WTC11 (cell line): ENCODE data around the gene SPDEF. TPM values are rescaled to one million over a fixed set of nuclear protein-coding genes. Genes with fewer than 3 reads are reported as not detected.
A peak's percentile ranks its signal among the peaks of the same experiment; 100 is the strongest.

Experiments
- ATAC-seq: fragments of 200-7000 bp; cut with Tn5 transposase; 2 replicates; pipeline ENCODE4 v1.10.0; 2021; ENCODE audit warnings: mild to moderate bottlenecking, moderate library complexity
- CTCF ChIA-PET: fragments of 300-600 bp; sonication (Branson Sonifier 250); formaldehyde crosslinking; loops from one replicate; lab custom pipeline; 2021; ENCODE audit warnings: antibody characterized with exemption; lab: Charles Lee
- POLR2A ChIA-PET: fragments of 350-600 bp; sonication (Branson Sonifier 250); formaldehyde crosslinking; loops from one replicate; lab custom pipeline; 2021; ENCODE audit warnings: antibody characterized with exemption; lab: Charles Lee
- DNase-seq: peaks from one replicate; pipeline ENCODE4 v3.0.0; 2021; ENCODE audit warnings: low spot score
- H3K27ac Mint-ChIP-seq: 2 replicates; pipeline ENCODE4 v1.8.0; 2021; ENCODE audit warnings: mixed read lengths
- H3K27me3 Mint-ChIP-seq: 2 replicates; pipeline ENCODE4 v1.8.0; 2021; ENCODE audit warnings: low read depth, mild to moderate bottlenecking, moderate library complexity, mixed read lengths
- H3K36me3 Mint-ChIP-seq: 2 replicates; pipeline ENCODE4 v1.8.0; 2021; ENCODE audit warnings: mixed read lengths
- H3K4me1 Mint-ChIP-seq: 2 replicates; pipeline ENCODE4 v1.8.0; 2022; ENCODE audit warnings: mixed read lengths
- H3K4me3 Mint-ChIP-seq: 2 replicates; pipeline ENCODE4 v1.8.0; 2021; ENCODE audit warnings: mild to moderate bottlenecking, moderate library complexity, mixed read lengths
- H3K9me3 Mint-ChIP-seq: 2 replicates; pipeline ENCODE4 v1.8.0; 2021; ENCODE audit warnings: mixed read lengths
- CBFB ChIP-seq: sonication (generic); formaldehyde crosslinking; IDR thresholded peaks from 2 replicates; pipeline ENCODE4 v1.8.1; 2022; ENCODE audit warnings: mild to moderate bottlenecking, low read depth, missing genetic modification reagents
- ELF4 ChIP-seq: sonication (generic); formaldehyde crosslinking; IDR thresholded peaks from 2 replicates; pipeline ENCODE4 v1.8.1; 2022; ENCODE audit warnings: low read depth, mild to moderate bottlenecking, moderate library complexity, missing genetic modification reagents
- FOXJ3 ChIP-seq: sonication (generic); formaldehyde crosslinking; IDR thresholded peaks from 2 replicates; pipeline ENCODE4 v1.9.0; 2021; ENCODE audit warnings: missing genetic modification reagents, mild to moderate bottlenecking, borderline replicate concordance
- FOXP1 ChIP-seq: sonication (generic); formaldehyde crosslinking; IDR thresholded peaks from 2 replicates; pipeline ENCODE4 v1.8.0; 2022; ENCODE audit warnings: missing genetic modification reagents, mild to moderate bottlenecking, moderate library complexity, borderline replicate concordance
- GTF2I ChIP-seq: fragments of 250-450 bp; sonication (Bioruptor Pico); conservative IDR thresholded peaks from 2 replicates; pipeline ENCODE4 v1.4.0; 2021; ENCODE audit warnings: mild to moderate bottlenecking
- JAZF1 ChIP-seq: fragments of 250-450 bp; sonication (Bioruptor Pico); IDR thresholded peaks from 2 replicates; pipeline ENCODE4 v1.9.0; 2021; ENCODE audit warnings: moderate library complexity, mild to moderate bottlenecking, inconsistent platforms
- NFATC4 ChIP-seq: fragments of 250-450 bp; sonication (Bioruptor Pico); IDR thresholded peaks from 2 replicates; pipeline ENCODE4 v1.9.0; 2021; ENCODE audit warnings: mild to moderate bottlenecking
- NFE2L1 ChIP-seq: sonication (generic); formaldehyde crosslinking; IDR thresholded peaks from 2 replicates; pipeline ENCODE4 v1.8.1; 2023; ENCODE audit warnings: missing genetic modification reagents
- NFYB ChIP-seq: sonication (generic); formaldehyde crosslinking; conservative IDR thresholded peaks from 2 replicates; pipeline ENCODE4 v1.8.0; 2022; ENCODE audit warnings: low read depth, missing genetic modification reagents
- NR1H2 ChIP-seq: sonication (generic); formaldehyde crosslinking; IDR thresholded peaks from 2 replicates; pipeline ENCODE4 v1.9.0; 2021; ENCODE audit warnings: mild to moderate bottlenecking, moderate library complexity, missing genetic modification reagents
- SMAD4 ChIP-seq: sonication (generic); formaldehyde crosslinking; IDR thresholded peaks from 2 replicates; pipeline ENCODE4 v1.8.0; 2022; ENCODE audit warnings: mild to moderate bottlenecking, missing genetic modification reagents
- SP1 ChIP-seq: sonication (generic); formaldehyde crosslinking; conservative IDR thresholded peaks from 2 replicates; pipeline ENCODE4 v1.8.1; 2022; ENCODE audit warnings: missing genetic modification reagents
- TCF7 ChIP-seq: sonication (generic); formaldehyde crosslinking; IDR thresholded peaks from 2 replicates; pipeline ENCODE4 v1.8.0; 2022; ENCODE audit warnings: mild to moderate bottlenecking, low read depth, missing genetic modification reagents, moderate library complexity
- TEAD1 ChIP-seq: sonication (generic); formaldehyde crosslinking; IDR thresholded peaks from 2 replicates; pipeline ENCODE4 v1.8.0; 2022; ENCODE audit warnings: mild to moderate bottlenecking, missing genetic modification reagents
- ZNF232 ChIP-seq: sonication (generic); formaldehyde crosslinking; IDR thresholded peaks from 2 replicates; pipeline ENCODE4 v1.8.0; 2022; ENCODE audit warnings: mild to moderate bottlenecking, missing genetic modification reagents
- ZNF671 ChIP-seq: fragments of 250-450 bp; sonication (Bioruptor Pico); IDR thresholded peaks from 2 replicates; pipeline ENCODE4 v1.8.0; 2021; ENCODE audit warnings: mild to moderate bottlenecking
- total RNA-seq: library from RNA; stranded (reverse); gene quantifications from 3 replicates; pipeline ENCODE4 v1.2.3, GENCODE V29; 2021
- TF ChIP-seq, protein P1 (sequence below): sonication (generic); formaldehyde crosslinking; IDR thresholded peaks from 2 replicates; pipeline ENCODE4 v1.8.0; 2022; ENCODE audit warnings: mild to moderate bottlenecking, missing genetic modification reagents
- TF ChIP-seq, protein P2 (sequence below): sonication (generic); formaldehyde crosslinking; conservative IDR thresholded peaks from 2 replicates; pipeline ENCODE4 v1.8.1; 2022; ENCODE audit warnings: mild to moderate bottlenecking, missing genetic modification reagents
- TF ChIP-seq, protein P3 (sequence below): fragments of 250-450 bp; sonication (Bioruptor Pico); conservative IDR thresholded peaks from 2 replicates; pipeline ENCODE4 v1.9.0; 2021; ENCODE audit warnings: mild to moderate bottlenecking
- TF ChIP-seq, protein P4 (sequence below): sonication (generic); formaldehyde crosslinking; IDR thresholded peaks from 2 replicates; pipeline ENCODE4 v1.8.0; 2022; ENCODE audit warnings: missing genetic modification reagents
- TF ChIP-seq, protein P5 (sequence below): sonication (generic); formaldehyde crosslinking; IDR thresholded peaks from 2 replicates; pipeline ENCODE4 v1.8.1; 2023; ENCODE audit warnings: mild to moderate bottlenecking, missing genetic modification reagents, moderate library complexity
- TF ChIP-seq, protein P6 (sequence below): fragments of 250-450 bp; sonication (Bioruptor Pico); IDR thresholded peaks from 2 replicates; pipeline ENCODE4 v1.9.0; 2021; ENCODE audit warnings: mild to moderate bottlenecking
- TF ChIP-seq, protein P7 (sequence below): fragments of 250-450 bp; sonication (Bioruptor Pico); IDR thresholded peaks from 2 replicates; pipeline ENCODE4 v1.9.0; 2021; ENCODE audit warnings: moderate library complexity, mild to moderate bottlenecking, inconsistent platforms, borderline replicate concordance
- TF ChIP-seq, protein P8 (sequence below): sonication (generic); formaldehyde crosslinking; IDR thresholded peaks from 2 replicates; pipeline ENCODE4 v1.8.0; 2022; ENCODE audit warnings: mild to moderate bottlenecking, missing genetic modification reagents

The SPDEF gene
- total RNA-seq, 1 experiment from 2014 or later, result 0.72 TPM

DNA sequence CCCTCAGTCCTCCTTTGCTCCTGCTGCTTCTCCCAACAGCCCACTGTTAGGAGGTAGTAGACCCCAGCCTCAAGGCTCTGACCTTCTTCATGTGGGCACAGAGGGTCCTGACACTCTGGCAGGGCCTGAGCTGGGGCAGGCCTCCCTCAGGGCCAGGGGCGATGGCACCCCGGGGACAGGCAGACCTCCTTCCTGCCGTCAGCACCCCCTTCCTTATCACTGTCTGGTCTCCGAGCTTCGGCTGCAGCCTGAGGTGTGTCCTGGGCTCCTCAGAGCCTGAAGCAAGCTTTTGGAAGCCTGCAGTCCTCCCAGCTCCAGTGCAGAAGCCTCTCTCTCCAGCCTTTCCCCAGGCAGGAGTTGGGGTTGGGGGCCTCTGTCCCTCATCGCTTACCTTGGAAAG lies 22.0 kb downstream of the SPDEF start:
- DNase-seq, result no peak
- Mint-ChIP-seq H3K4me1 (peaks cover 8% of the 10 kb centered on the region; the same call in 1 of the 2 replicates), H3K27ac (no peak overlapping the region), H3K4me3 (no peak overlapping the region), H3K9me3 (no peaks in the 10 kb centered on the region), H3K36me3 (no peaks in the 10 kb centered on the region), H3K27me3 (no peaks in the 10 kb centered on the region; the same call in 1 of the 2 replicates)
- CTCF ChIA-PET, result no interaction called here
- TF ChIP-seq NR1H2 (CRISPR knock-in tag) (no peak), TEAD1 (CRISPR knock-in tag) (no peak), ZNF671 (no peak), TCF7 (CRISPR knock-in tag) (no peak), ZNF232 (no peak), JAZF1 (no peak), FOXJ3 (CRISPR knock-in tag) (no peak), ELF4 (CRISPR knock-in tag) (no peak), SMAD4 (CRISPR knock-in tag) (no peak), CBFB (CRISPR knock-in tag) (no peak)
- TF ChIP-seq, protein P1, sequence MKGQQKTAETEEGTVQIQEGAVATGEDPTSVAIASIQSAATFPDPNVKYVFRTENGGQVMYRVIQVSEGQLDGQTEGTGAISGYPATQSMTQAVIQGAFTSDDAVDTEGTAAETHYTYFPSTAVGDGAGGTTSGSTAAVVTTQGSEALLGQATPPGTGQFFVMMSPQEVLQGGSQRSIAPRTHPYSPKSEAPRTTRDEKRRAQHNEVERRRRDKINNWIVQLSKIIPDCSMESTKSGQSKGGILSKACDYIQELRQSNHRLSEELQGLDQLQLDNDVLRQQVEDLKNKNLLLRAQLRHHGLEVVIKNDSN (CRISPR knock-in tag), result no peak
- TF ChIP-seq, protein P2, sequence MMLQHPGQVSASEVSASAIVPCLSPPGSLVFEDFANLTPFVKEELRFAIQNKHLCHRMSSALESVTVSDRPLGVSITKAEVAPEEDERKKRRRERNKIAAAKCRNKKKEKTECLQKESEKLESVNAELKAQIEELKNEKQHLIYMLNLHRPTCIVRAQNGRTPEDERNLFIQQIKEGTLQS, result no peak
- TF ChIP-seq, protein P3, sequence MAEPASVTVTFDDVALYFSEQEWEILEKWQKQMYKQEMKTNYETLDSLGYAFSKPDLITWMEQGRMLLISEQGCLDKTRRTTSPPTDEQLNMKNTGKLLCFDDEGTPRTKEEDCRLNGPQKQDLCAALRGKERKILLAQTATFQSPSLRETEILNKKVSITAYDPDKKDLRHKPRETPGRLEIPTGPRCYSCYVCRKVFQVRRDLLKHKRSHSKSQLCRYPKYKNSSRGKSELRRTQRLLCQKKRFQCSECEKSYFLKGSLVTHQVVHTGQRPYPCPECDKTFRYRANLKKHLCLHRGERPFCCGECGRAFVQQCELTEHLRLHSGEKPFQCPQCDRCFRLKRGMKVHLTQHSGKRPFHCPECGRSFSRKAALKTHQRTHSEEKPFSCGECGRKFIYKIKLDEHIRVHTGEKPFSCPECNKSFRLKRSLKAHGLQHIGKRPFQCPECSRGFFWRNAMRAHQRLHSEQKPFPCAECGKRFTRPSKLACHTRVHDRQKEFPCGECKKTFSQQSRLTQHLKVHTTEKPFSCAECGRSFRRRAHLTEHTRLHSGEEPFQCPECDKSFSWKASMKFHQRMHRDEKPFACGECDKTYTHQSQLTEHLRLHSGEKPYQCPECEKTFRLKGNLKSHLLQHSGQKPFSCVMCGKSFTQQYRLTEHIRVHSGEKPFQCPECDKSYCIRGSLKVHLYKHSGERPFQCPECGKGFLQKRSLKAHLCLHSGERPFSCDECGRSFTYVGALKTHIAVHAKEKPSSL (CRISPR knock-in tag), result no peak
- ATAC-seq, result no peak
- POLR2A ChIA-PET, result no interaction called here

DNA sequence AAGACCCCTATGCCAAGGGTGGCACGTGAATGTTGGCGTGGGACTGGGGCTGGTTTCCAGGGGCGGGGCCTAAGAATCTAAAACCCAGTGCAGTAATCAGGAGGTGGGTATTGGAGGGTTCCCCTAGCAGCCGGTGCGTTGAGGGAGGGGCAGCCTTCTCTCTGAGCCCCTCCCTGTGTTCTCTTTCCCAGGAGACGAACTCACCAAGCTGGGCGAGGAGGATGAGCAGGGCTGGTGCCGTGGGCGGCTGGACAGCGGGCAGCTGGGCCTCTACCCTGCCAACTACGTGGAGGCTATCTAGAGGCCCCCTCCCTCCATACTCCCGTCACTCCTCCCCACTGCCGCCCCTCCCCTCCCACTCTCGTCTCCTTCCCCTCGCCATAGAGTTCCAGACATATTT lies 23.9 kb downstream of the SPDEF start:
- no peak for DNase-seq
- Mint-ChIP-seq H3K4me3 (peak overlapping the region; percentile 59), H3K36me3 (no peaks in the 10 kb centered on the region), H3K4me1 (peaks cover 21% of the 10 kb centered on the region), H3K27ac (0 out of 2 replicates have a peak overlapping the region, but pooled peaks have one; percentile 32), H3K27me3 (no peaks in the 10 kb centered on the region; the same call in 1 of the 2 replicates), H3K9me3 (no peaks in the 10 kb centered on the region)
- no peak for ATAC-seq
- ChIA-PET POLR2A (interaction anchor here (1.3 kb wide), 1 partner anchor 17 kb away, joined by 4 read pairs; no protein-coding TSS in a partner anchor), CTCF (interaction anchor here (0.6 to 3.6 kb wide), 10 partner anchors 14 to 369 kb away, joined by 3 to 14 read pairs (median 4); no protein-coding TSS in a partner anchor)
- TF ChIP-seq NFATC4 (no peak), GTF2I (CRISPR knock-in tag) (no peak), SP1 (CRISPR knock-in tag) (no peak), NFYB (no peak), NFE2L1 (no peak), FOXP1 (CRISPR knock-in tag) (no peak)
- TF ChIP-seq, protein P4, sequence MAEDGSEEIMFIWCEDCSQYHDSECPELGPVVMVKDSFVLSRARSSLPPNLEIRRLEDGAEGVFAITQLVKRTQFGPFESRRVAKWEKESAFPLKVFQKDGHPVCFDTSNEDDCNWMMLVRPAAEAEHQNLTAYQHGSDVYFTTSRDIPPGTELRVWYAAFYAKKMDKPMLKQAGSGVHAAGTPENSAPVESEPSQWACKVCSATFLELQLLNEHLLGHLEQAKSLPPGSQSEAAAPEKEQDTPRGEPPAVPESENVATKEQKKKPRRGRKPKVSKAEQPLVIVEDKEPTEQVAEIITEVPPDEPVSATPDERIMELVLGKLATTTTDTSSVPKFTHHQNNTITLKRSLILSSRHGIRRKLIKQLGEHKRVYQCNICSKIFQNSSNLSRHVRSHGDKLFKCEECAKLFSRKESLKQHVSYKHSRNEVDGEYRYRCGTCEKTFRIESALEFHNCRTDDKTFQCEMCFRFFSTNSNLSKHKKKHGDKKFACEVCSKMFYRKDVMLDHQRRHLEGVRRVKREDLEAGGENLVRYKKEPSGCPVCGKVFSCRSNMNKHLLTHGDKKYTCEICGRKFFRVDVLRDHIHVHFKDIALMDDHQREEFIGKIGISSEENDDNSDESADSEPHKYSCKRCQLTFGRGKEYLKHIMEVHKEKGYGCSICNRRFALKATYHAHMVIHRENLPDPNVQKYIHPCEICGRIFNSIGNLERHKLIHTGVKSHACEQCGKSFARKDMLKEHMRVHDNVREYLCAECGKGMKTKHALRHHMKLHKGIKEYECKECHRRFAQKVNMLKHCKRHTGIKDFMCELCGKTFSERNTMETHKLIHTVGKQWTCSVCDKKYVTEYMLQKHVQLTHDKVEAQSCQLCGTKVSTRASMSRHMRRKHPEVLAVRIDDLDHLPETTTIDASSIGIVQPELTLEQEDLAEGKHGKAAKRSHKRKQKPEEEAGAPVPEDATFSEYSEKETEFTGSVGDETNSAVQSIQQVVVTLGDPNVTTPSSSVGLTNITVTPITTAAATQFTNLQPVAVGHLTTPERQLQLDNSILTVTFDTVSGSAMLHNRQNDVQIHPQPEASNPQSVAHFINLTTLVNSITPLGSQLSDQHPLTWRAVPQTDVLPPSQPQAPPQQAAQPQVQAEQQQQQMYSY (CRISPR knock-in tag), result no peak
- TF ChIP-seq, protein P5, sequence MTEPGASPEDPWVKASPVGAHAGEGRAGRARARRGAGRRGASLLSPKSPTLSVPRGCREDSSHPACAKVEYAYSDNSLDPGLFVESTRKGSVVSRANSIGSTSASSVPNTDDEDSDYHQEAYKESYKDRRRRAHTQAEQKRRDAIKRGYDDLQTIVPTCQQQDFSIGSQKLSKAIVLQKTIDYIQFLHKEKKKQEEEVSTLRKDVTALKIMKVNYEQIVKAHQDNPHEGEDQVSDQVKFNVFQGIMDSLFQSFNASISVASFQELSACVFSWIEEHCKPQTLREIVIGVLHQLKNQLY (CRISPR knock-in tag), result no peak
- TF ChIP-seq, protein P6, sequence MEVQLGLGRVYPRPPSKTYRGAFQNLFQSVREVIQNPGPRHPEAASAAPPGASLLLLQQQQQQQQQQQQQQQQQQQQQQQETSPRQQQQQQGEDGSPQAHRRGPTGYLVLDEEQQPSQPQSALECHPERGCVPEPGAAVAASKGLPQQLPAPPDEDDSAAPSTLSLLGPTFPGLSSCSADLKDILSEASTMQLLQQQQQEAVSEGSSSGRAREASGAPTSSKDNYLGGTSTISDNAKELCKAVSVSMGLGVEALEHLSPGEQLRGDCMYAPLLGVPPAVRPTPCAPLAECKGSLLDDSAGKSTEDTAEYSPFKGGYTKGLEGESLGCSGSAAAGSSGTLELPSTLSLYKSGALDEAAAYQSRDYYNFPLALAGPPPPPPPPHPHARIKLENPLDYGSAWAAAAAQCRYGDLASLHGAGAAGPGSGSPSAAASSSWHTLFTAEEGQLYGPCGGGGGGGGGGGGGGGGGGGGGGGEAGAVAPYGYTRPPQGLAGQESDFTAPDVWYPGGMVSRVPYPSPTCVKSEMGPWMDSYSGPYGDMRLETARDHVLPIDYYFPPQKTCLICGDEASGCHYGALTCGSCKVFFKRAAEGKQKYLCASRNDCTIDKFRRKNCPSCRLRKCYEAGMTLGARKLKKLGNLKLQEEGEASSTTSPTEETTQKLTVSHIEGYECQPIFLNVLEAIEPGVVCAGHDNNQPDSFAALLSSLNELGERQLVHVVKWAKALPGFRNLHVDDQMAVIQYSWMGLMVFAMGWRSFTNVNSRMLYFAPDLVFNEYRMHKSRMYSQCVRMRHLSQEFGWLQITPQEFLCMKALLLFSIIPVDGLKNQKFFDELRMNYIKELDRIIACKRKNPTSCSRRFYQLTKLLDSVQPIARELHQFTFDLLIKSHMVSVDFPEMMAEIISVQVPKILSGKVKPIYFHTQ (CRISPR knock-in tag), result no peak
- TF ChIP-seq, protein P7, sequence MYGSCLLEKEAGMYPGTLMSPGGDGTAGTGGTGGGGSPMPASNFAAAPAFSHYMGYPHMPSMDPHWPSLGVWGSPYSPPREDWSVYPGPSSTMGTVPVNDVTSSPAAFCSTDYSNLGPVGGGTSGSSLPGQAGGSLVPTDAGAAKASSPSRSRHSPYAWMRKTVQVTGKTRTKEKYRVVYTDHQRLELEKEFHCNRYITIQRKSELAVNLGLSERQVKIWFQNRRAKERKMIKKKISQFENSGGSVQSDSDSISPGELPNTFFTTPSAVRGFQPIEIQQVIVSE (CRISPR knock-in tag), result no peak
- TF ChIP-seq, protein P8, sequence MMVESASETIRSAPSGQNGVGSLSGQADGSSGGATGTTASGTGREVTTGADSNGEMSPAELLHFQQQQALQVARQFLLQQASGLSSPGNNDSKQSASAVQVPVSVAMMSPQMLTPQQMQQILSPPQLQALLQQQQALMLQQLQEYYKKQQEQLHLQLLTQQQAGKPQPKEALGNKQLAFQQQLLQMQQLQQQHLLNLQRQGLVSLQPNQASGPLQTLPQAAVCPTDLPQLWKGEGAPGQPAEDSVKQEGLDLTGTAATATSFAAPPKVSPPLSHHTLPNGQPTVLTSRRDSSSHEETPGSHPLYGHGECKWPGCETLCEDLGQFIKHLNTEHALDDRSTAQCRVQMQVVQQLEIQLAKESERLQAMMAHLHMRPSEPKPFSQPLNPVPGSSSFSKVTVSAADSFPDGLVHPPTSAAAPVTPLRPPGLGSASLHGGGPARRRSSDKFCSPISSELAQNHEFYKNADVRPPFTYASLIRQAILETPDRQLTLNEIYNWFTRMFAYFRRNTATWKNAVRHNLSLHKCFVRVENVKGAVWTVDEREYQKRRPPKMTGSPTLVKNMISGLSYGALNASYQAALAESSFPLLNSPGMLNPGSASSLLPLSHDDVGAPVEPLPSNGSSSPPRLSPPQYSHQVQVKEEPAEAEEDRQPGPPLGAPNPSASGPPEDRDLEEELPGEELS, result no peak
